ENCODE measurements around the gene PLAAT1. TPM values are rescaled to one million over a fixed set of nuclear protein-coding genes. Genes with fewer than 3 reads are reported as not detected.

The PLAAT1 gene
- polyA plus RNA-seq, 12 donors, result 11.7 to 29.1 (median 23.7) TPM; not detected in 1

Other genes with a start within 250 kb of the PLAAT1 start
- 1 to 10 TPM in 3 of 12 donors, under 1 TPM in 7, not detected in 2; 0.17 to 1.8 (median 0.56) TPM for gene ATP13A5, start 137.5 kb downstream of the PLAAT1 start, polyA plus RNA-seq (ENCODE audit: insufficient read length in 12 of 12)